GM19467 (cell line): ENCODE data around the gene PPARA.
"Not testable (repeated sequence)": the region's sequence is repeated elsewhere in the genome, so short reads cannot be mapped to it uniquely, and the experiment has no call there.

Experiments used
- ATAC-seq: cut with Tn5 transposase; IDR thresholded peaks from one replicate; pipeline ENCODE4 v1.9.1; 2021; ENCODE audit warnings: mild to moderate bottlenecking, moderate library complexity; ENCODE audit not compliant: unreplicated experiment

PPARA gene

GRCh38 chr22:46240073-46240472, 89.7 kb downstream of the PPARA start:
- no peak for ATAC-seq

GRCh38 chr22:46240506-46240905, 90.2 kb downstream of the PPARA start:
- ATAC-seq: no peak

- no peak for ATAC-seq
Observed at GRCh38 chr22:46240907-46241306, 90.6 kb downstream of the PPARA start.

- no peak for ATAC-seq
Observed at GRCh38 chr22:46241396-46242007, 91.2 kb downstream of the PPARA start.

GRCh38 chr22:46242076-46242475, 91.8 kb downstream of the PPARA start:
- ATAC-seq: no peak

- no peak for ATAC-seq
Observed at GRCh38 chr22:46244771-46245170, 94.4 kb downstream of the PPARA start.

- ATAC-seq: no peak
Observed at GRCh38 chr22:46245511-46245910, 95.2 kb downstream of the PPARA start.

GRCh38 chr22:46246178-46246577, 95.9 kb downstream of the PPARA start:
- ATAC-seq: no peak

GRCh38 chr22:46247443-46247975, 97.2 kb downstream of the PPARA start:
- no peak for ATAC-seq

GRCh38 chr22:46250035-46250782, 99.9 kb downstream of the PPARA start, which contains the start of gene CDPF1:
Gene CDPF1 (minus strand): TSS chr22:46250293. CDS start chr22:46248284, 2,009 bp downstream.
- peak; percentile 76 for ATAC-seq

- no peak for ATAC-seq
Observed at GRCh38 chr22:46250783-46251125, 100.4 kb downstream of the PPARA start.

- no peak for ATAC-seq
Observed at GRCh38 chr22:46251266-46251665, 100.9 kb downstream of the PPARA start.

GRCh38 chr22:46251816-46252380, 101.6 kb downstream of the PPARA start:
- no peak for ATAC-seq

GRCh38 chr22:46256358-46256958, 106.1 kb downstream of the PPARA start:
- ATAC-seq: no peak

GRCh38 chr22:46259374-46259773, 109.0 kb downstream of the PPARA start:
- ATAC-seq: no peak

GRCh38 chr22:46260038-46260437, 109.7 kb downstream of the PPARA start:
- no peak for ATAC-seq

GRCh38 chr22:46262449-46263215, 112.3 kb downstream of the PPARA start:
- ATAC-seq: no peak

- no peak for ATAC-seq
Observed at GRCh38 chr22:46263216-46263590, 112.9 kb downstream of the PPARA start, which contains the start of gene PKDREJ. Gene PKDREJ (minus strand): TSS chr22:46263343. CDS start chr22:46263322, 21 bp downstream.

- ATAC-seq: not testable (repeated sequence)
Observed at GRCh38 chr22:46264520-46264919, 114.2 kb downstream of the PPARA start.

- not testable (repeated sequence) for ATAC-seq
Observed at GRCh38 chr22:46265627-46266026, 115.3 kb downstream of the PPARA start.
